Naive thymus-derived CD8-positive, alpha-beta T cell (primary cell): ENCODE results near the gene SPDL1. TPM values are rescaled to one million over a fixed set of nuclear protein-coding genes. Genes with fewer than 3 reads are reported as not detected.

Experiments used
- ATAC-seq, 2 donors: fragments of 150-1000 bp; cut with Tn5 transposase in 1 of 2; sonication (Bioruptor Pico), chemical (Tn5 transposase) in 1 of 2; 1 replicate in 1 of 2; 2 replicates in 1 of 2; pipeline ENCODE4 v1.10.0; 2021; ENCODE audit warnings: mild to moderate bottlenecking in 2 of 2, moderate library complexity in 2 of 2
- POLR2A ChIA-PET: fragments of 350-600 bp; sonication (Branson Sonifier 250); formaldehyde crosslinking; loops from one replicate; lab custom pipeline; 2021; ENCODE audit warnings: antibody characterized with exemption; lab: Charles Lee
- DNase-seq, 10 donors: peaks; one replicate each; pipeline versions ENCODE4 v3.0.0 to v3.0.0-alpha.2; 2020 to 2022
- H3K27ac Mint-ChIP-seq, 10 donors: one replicate each; pipeline ENCODE4 v1.8.0; 2020 to 2022; ENCODE audit warnings: mild to moderate bottlenecking in 10 of 10, mixed read lengths in 10 of 10, moderate library complexity in 4 of 10, inconsistent platforms in 1 of 10
- H3K27me3 Mint-ChIP-seq, 5 donors: one replicate each; pipeline ENCODE4 v1.8.0; 2021 to 2022; ENCODE audit warnings: mixed read lengths in 5 of 5
- H3K36me3 Mint-ChIP-seq, 3 donors: one replicate each; pipeline ENCODE4 v1.8.0; 2020 to 2022; ENCODE audit warnings: mixed read lengths in 3 of 3, mild to moderate bottlenecking in 2 of 3, inconsistent platforms in 1 of 3
- H3K4me1 Mint-ChIP-seq, 4 donors: one replicate each; pipeline ENCODE4 v1.8.0; 2021 to 2022; ENCODE audit warnings: mixed read lengths in 4 of 4
- H3K4me3 Mint-ChIP-seq, 10 donors: one replicate each; pipeline ENCODE4 v1.8.0; 2020 to 2022; ENCODE audit warnings: mild to moderate bottlenecking in 10 of 10, mixed read lengths in 10 of 10, moderate library complexity in 6 of 10, inconsistent platforms in 1 of 10
- H3K9me3 Mint-ChIP-seq, 9 donors: one replicate each; pipeline ENCODE4 v1.8.0; 2020 to 2022; ENCODE audit warnings: mixed read lengths in 9 of 9, mild to moderate bottlenecking in 3 of 9, inconsistent platforms in 1 of 9, moderate library complexity in 1 of 9
- polyA plus RNA-seq, 3 donors: library from polyadenylated mRNA; unstranded; fragments of 300-500 nt; fragmentation: Illumina TruSeq; gene quantifications; one replicate each; pipeline ENCODE4 v1.2.3, GENCODE V29; 2021
- total RNA-seq, 8 experiments: library from RNA in 2 of 8; stranded (reverse) in 2 of 8; gene quantifications; one replicate each; pipeline ENCODE4 v1.2.3 and lab custom pipeline; 2021 to 2026

Gene SPDL1
- total and polyA plus RNA-seq, 5 experiments from 2014 or later, result 6.2 to 15.2 (median 7.8) TPM

DNA sequence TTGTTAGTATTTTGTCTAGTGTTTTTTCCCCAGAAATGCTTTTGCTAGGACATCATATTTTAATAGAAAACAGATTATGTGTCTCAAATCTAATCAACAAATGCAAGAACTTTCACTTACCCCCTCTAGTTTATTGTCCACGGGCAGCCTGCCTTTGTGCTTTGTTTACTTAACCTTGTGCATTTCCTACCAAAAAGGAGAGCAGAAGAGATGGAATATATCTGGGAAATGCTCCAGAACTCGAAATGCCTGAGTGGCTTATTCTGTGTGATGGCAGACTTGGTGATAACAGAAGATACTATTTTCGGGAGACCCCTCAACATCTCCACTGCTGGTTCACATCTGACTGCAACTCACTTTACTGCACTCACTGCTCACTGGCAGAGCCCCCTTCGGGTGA lies 33.3 kb upstream of the SPDL1 start:
- H3K9me3 Mint-ChIP-seq, result peaks cover 0 to 18% (median 0%) of the 10 kb centered on the region in 9 donors
- DNase-seq (no peak), ATAC-seq (no peak)
- peaks cover 34 to 81% (median 43%) of the 10 kb centered on the region in 5 donors for H3K27me3 Mint-ChIP-seq
- H3K27ac Mint-ChIP-seq, result no peak overlapping the region
- no peaks in the 10 kb centered on the region for H3K4me1 Mint-ChIP-seq
- POLR2A ChIA-PET, result no interaction called here
- no peak overlapping the region for H3K4me3 Mint-ChIP-seq
- no peaks in the 10 kb centered on the region for H3K36me3 Mint-ChIP-seq

DNA sequence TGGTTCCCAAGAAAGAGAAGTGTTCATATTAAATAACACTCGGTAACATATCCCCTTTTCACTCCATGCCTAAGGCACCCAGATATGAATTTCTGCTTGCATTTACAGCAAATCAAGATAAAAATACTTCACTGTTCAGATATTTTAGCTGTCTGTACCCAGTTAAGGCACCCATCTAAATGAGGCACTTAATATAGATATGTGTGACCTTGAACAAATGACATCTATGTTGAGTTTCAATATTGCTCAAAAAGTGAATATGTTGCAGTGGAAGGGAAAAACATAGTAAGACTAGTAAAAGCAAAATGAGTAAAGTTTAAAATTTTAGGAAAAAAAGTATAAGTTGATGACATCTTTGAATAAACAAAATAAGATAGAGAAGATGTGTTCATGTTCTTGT lies 32.4 kb upstream of the SPDL1 start:
- POLR2A ChIA-PET, result no interaction called here

DNA sequence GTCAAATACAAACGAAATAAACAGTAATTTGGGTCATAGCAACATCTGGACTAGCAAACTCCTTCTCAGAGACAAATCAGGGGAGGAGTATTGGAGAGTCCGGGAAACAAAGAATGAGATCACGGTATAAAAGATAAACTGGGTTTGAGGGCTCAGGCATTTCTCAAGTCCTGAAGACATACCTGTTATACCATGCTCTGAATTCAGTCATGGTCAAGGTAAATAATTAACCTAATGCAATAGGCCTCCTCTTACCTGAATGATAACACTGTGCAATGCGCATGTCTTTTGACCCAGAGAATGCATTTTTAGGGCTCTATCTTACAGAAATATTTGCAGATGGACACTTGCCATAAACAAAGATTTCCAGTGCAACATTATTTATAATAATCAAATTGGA lies 31.9 kb upstream of the SPDL1 start:
- no peaks in the 10 kb centered on the region for H3K36me3 Mint-ChIP-seq
- POLR2A ChIA-PET, result no interaction called here
- DNase-seq (no peak), ATAC-seq (no peak)
- peaks cover 29 to 73% (median 42%) of the 10 kb centered on the region in 5 donors for H3K27me3 Mint-ChIP-seq
- H3K4me3 Mint-ChIP-seq, result no peak overlapping the region
- H3K4me1 Mint-ChIP-seq, result no peaks in the 10 kb centered on the region
- peaks cover 0 to 18% (median 0%) of the 10 kb centered on the region in 9 donors for H3K9me3 Mint-ChIP-seq
- H3K27ac Mint-ChIP-seq, result no peak overlapping the region

More for the DNA sequence above, 32.4 kb upstream of the SPDL1 start:
- no peak for DNase-seq
- Mint-ChIP-seq H3K36me3 (no peaks in the 10 kb centered on the region), H3K4me1 (no peaks in the 10 kb centered on the region), H3K27me3 (peaks cover 30 to 79% (median 39%) of the 10 kb centered on the region in 5 donors), H3K27ac (peak overlapping the region in 1 of 10 donors; percentile 31), H3K4me3 (no peak overlapping the region), H3K9me3 (peaks cover 0 to 18% (median 0%) of the 10 kb centered on the region in 9 donors)
- ATAC-seq, result no peak

DNA sequence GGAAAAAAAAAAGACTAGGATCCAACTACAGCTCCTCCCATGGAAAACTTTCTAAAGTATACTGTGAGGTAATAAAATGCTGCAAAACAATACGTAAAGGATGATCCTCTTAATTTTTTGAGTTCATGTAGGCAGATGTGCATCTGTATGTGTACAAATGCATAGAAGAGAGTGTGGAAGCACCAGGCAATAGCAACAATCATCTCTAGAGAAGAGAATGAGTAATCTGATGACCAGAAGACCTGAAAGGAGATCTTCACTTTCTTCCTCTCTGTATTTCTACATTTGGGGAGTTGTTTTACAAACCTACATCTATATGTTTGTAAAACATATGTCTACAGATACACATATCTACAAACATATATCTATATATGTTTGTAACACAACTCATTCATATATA lies 29.3 kb upstream of the SPDL1 start:
- Mint-ChIP-seq H3K4me1 (no peaks in the 10 kb centered on the region), H3K9me3 (peaks cover 0 to 26% (median 8%) of the 10 kb centered on the region in 9 donors), H3K36me3 (no peaks in the 10 kb centered on the region), H3K27me3 (peaks cover 22 to 60% (median 38%) of the 10 kb centered on the region in 5 donors), H3K27ac (no peak overlapping the region), H3K4me3 (no peak overlapping the region)
- POLR2A ChIA-PET, result no interaction called here
- no peak for ATAC-seq
- no peak for DNase-seq

DNA sequence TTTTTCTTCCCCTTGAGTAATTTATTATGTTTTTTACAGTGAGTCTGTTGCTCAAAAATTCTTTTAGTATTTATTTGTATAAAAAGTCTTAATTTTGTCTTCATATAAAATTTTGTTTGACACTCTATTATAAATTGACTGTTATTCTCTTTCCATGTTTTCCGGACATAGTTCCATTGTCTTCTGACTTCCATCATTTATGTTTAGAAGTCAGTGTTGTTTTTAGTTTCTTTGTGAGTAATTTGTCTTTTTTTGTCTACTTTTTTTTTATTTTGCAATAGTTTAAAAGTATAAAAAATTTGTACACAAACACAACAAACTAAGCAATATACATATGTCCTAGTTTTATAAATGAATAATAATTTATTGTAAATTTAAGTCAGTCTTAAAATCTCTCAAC lies 25.7 kb upstream of the SPDL1 start:
- Mint-ChIP-seq H3K9me3 (peaks cover 0 to 18% (median 8%) of the 10 kb centered on the region in 9 donors), H3K27me3 (peaks cover 20 to 50% (median 24%) of the 10 kb centered on the region in 5 donors), H3K27ac (no peak overlapping the region), H3K4me3 (no peak overlapping the region), H3K4me1 (no peaks in the 10 kb centered on the region), H3K36me3 (no peaks in the 10 kb centered on the region)
- POLR2A ChIA-PET, result no interaction called here
- ATAC-seq (no peak), DNase-seq (no peak)

DNA sequence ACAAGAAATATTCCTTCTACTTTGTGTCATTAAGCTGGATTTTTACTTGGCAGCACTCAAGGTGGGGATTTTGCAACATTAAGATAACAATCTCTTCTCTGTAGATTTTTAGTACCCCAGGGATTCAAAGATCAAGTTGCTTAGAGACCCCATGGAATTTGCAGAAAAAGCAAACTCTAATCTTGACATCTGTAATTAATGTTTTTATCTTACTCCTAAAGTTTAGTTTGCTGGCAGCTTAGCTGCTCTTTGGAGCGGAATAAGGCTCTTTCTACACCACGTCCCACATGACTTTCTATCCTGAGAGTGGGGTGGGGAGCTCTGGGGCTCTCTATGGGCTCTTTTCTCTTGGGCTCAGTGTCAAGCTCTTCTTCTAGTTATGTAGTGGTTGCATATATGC lies 21.7 kb upstream of the SPDL1 start:
- no peaks in the 10 kb centered on the region for H3K4me1 Mint-ChIP-seq
- ATAC-seq, result no peak
- no peak for DNase-seq
- POLR2A ChIA-PET, result no interaction called here
- peaks cover 0 to 13% (median 3%) of the 10 kb centered on the region in 9 donors for H3K9me3 Mint-ChIP-seq
- no peaks in the 10 kb centered on the region for H3K36me3 Mint-ChIP-seq
- H3K27me3 Mint-ChIP-seq, result peaks cover 20 to 70% (median 38%) of the 10 kb centered on the region in 5 donors
- H3K27ac Mint-ChIP-seq, result no peak overlapping the region
- no peak overlapping the region for H3K4me3 Mint-ChIP-seq

DNA sequence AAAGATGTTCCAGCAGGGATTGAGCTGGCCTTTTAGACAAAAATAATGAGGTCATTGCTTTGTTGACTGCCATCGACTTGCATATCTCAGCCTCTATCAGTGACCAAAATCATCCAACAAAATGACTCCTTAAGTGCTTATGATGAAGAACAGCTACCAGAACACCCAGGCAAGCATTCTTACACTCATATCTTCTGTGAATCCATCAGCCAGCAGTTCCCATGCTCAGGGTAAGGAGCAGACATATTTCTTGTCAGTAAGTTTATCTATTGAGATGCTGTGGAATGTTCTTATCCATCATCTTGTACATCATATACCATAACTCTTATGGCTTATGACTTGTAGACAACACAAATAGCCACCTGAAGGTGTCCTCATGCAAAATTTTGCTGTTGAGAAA lies 20.2 kb upstream of the SPDL1 start:
- POLR2A ChIA-PET, result no interaction called here
- DNase-seq, result no peak
- Mint-ChIP-seq H3K36me3 (no peaks in the 10 kb centered on the region), H3K9me3 (peaks cover 0 to 6% (median under 1%) of the 10 kb centered on the region in 9 donors), H3K27ac (no peak overlapping the region), H3K4me3 (no peak overlapping the region), H3K4me1 (no peaks in the 10 kb centered on the region), H3K27me3 (peaks cover 25 to 81% (median 43%) of the 10 kb centered on the region in 5 donors)
- ATAC-seq, result no peak

DNA sequence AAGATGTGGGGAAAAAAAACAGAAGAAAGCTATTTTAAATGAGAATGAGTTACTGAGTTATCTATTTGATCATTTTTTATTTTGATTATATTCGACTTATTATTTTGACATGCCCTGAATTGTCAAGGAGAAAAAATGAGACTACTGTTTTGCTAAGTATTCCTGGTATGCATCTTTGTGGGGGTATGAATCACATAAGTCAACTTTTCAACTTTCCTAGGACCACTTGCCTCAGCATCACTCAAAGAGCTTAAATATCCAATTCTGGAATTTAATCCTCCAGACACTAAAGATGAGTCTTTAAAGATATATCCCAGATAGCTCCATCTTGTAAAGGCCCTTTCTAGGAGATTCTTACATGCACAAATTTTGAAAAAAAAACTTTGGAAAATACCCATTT lies 17.4 kb upstream of the SPDL1 start:
- Mint-ChIP-seq H3K9me3 (peaks cover 0 to 3% (median 0%) of the 10 kb centered on the region in 9 donors), H3K27ac (no peak overlapping the region), H3K36me3 (no peaks in the 10 kb centered on the region), H3K4me1 (no peaks in the 10 kb centered on the region), H3K4me3 (no peak overlapping the region), H3K27me3 (peaks cover 26 to 85% (median 46%) of the 10 kb centered on the region in 5 donors)
- POLR2A ChIA-PET, result no interaction called here
- no peak for DNase-seq
- ATAC-seq, result no peak

DNA sequence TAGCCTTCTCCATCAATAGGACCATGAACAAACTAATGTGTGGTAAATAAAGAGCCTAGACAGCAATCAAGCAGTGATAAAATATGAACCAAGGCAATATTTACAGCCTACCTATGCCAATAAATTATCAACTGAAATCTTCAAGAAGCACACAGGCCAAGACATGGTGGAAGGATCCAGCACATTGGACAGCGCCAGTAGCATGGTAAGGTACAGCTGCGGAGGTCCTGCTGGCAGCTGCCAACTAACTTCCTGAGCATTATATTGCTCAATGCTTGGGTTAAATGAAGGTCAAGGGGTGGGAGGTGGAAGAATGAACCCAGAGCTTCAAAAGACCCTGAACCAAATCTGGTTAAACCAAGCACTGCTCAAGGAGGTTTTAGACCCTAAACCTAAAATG lies 16.5 kb upstream of the SPDL1 start:
- H3K4me3 Mint-ChIP-seq, result no peak overlapping the region
- no peaks in the 10 kb centered on the region for H3K36me3 Mint-ChIP-seq
- H3K4me1 Mint-ChIP-seq, result no peaks in the 10 kb centered on the region
- H3K9me3 Mint-ChIP-seq, result peaks cover 0 to 3% (median 0%) of the 10 kb centered on the region in 9 donors
- no peak overlapping the region for H3K27ac Mint-ChIP-seq
- DNase-seq (no peak), ATAC-seq (no peak)
- H3K27me3 Mint-ChIP-seq, result peaks cover 26 to 81% (median 48%) of the 10 kb centered on the region in 5 donors
- POLR2A ChIA-PET, result no interaction called here

DNA sequence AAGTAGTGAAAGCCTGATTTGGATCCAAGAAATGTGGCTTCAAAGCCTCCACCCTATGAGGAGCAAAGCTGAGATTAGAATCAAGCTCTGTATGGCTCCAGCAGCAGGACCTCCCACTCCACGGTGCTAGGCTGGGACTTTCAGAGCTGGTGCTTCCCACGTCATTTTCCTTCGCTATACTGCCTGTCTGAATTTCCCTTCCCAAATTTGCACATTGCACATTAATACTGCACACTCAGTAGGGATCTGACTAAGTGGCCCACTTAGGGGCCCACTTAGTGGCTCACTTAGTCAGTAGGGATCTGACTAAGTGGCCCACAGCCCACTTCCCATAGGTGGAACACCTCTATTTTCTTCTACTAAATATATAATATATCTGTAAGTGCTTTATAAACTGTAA lies 14.1 kb upstream of the SPDL1 start:
- no peak for ATAC-seq
- H3K27me3 Mint-ChIP-seq, result peaks cover 22 to 67% (median 41%) of the 10 kb centered on the region in 5 donors
- H3K4me1 Mint-ChIP-seq, result no peaks in the 10 kb centered on the region
- no peak overlapping the region for H3K27ac Mint-ChIP-seq
- H3K36me3 Mint-ChIP-seq, result no peaks in the 10 kb centered on the region
- DNase-seq, result no peak
- POLR2A ChIA-PET, result no interaction called here
- no peak overlapping the region for H3K4me3 Mint-ChIP-seq
- peaks cover 0 to 3% (median 0%) of the 10 kb centered on the region in 9 donors for H3K9me3 Mint-ChIP-seq

DNA sequence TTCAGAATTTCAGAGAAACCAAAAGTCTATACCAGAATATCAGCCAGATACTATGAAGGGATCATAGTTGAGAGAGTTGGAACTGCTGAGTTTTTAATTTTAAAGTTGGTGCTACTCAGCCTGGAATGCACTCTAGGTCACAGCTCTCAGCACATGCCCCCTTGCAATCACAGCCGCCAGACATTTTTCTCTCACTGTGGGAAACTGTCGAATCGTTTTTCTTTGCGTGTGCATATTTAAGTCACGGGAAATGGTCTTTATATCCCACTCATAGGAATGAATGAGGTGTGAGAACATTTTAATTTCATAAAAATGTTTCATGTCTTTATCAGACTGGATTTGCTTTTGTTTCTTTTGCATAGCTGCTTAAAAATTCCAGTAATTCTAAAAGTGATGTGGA lies 12.2 kb upstream of the SPDL1 start:
- Mint-ChIP-seq H3K27ac (no peak overlapping the region), H3K36me3 (no peaks in the 10 kb centered on the region), H3K4me1 (no peaks in the 10 kb centered on the region), H3K27me3 (peaks cover 22 to 70% (median 38%) of the 10 kb centered on the region in 5 donors), H3K9me3 (no peaks in the 10 kb centered on the region), H3K4me3 (no peak overlapping the region)
- no peak for DNase-seq
- no peak for ATAC-seq
- POLR2A ChIA-PET, result no interaction called here

DNA sequence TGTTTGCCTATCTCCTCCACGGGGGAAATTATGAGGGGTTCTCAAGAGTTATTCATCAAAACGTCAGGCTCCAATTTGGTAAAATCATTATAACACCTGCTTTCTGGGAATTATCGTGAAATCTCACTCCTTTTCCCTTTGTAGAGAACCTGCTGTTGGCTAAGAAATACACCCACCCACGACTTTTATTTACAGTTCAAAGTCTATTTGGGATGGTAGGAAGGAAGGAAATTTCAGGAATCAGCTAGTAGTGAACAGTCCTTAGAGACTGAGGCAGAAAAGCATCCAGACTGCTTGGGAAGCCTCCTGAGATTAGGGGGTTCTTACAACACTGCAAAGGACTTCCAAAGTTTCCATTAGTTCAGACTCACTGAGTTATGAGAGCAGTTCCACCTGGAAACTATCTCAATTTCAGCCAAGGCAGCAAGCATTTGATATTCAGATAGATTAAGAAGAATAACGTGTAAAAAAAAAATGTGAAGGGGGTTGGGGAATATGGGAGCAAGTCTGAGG lies 9.4 kb upstream of the SPDL1 start:
- ATAC-seq, result no peak
- peaks cover 14 to 46% (median 28%) of the 10 kb centered on the region in 5 donors for H3K27me3 Mint-ChIP-seq

DNA sequence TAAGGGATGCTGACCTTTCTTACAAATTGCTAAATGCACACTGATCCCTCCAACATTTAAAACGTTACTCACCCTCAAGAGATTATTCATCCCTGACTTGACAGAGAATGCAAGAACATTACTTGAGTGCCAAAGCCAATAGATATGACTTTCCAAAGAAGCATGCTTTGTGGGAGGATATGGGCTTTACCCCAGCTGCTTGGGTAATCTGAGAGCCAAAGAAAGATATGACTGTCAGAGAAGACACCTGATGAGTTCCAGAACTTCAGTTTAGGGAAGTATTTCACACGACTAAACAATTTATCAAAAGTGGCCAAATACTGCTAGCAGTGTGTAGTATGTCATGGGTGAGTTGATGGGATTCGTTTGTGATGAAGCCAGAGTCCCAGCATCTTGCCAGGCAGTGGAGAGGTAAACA lies 7.4 kb upstream of the SPDL1 start:
- POLR2A ChIA-PET, result no interaction called here
- no peaks in the 10 kb centered on the region for H3K36me3 Mint-ChIP-seq
- no peaks in the 10 kb centered on the region for H3K4me1 Mint-ChIP-seq
- ATAC-seq (no peak), DNase-seq (no peak)
- H3K4me3 Mint-ChIP-seq, result no peak overlapping the region
- no peak overlapping the region for H3K27ac Mint-ChIP-seq
- peaks cover 9 to 33% (median 20%) of the 10 kb centered on the region in 5 donors for H3K27me3 Mint-ChIP-seq
- no peaks in the 10 kb centered on the region for H3K9me3 Mint-ChIP-seq

More for the DNA sequence above, 9.4 kb upstream of the SPDL1 start:
- no peak for DNase-seq
- H3K4me3 Mint-ChIP-seq, result no peak overlapping the region
- H3K27ac Mint-ChIP-seq, result no peak overlapping the region
- POLR2A ChIA-PET, result no interaction called here
- no peaks in the 10 kb centered on the region for H3K36me3 Mint-ChIP-seq
- no peaks in the 10 kb centered on the region for H3K9me3 Mint-ChIP-seq
- H3K4me1 Mint-ChIP-seq, result no peaks in the 10 kb centered on the region

DNA sequence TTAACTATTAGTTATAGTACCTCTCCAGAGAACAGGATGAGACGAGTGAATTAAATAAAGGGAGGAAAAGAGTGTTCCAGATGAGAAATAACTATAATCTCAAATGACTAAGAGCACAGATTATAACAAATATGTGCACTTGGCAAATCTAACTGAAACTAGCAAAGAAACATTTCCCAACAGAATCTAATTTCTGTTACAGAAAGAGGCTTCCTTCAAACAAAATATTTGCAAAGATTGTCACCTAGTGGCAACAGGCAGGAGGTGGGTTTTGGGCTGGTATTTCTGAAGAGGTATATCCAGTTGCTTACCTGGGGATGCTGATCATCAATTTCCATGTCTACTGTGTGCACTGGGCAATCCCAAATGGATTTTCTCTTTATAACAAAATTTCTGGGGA lies 5.6 kb upstream of the SPDL1 start:
- POLR2A ChIA-PET, result no interaction called here
- no peak for DNase-seq
- H3K27me3 Mint-ChIP-seq, result peaks cover 9 to 29% (median 20%) of the 10 kb centered on the region in 5 donors
- no peaks in the 10 kb centered on the region for H3K36me3 Mint-ChIP-seq
- no peak for ATAC-seq
- peaks cover under 1 to 9% (median 4%) of the 10 kb centered on the region in 4 donors for H3K4me1 Mint-ChIP-seq
- no peak overlapping the region for H3K27ac Mint-ChIP-seq
- no peaks in the 10 kb centered on the region for H3K9me3 Mint-ChIP-seq
- H3K4me3 Mint-ChIP-seq, result no peak overlapping the region
